ENCODE measurements around the gene TIMM10B. TPM values are rescaled to one million over a fixed set of nuclear protein-coding genes. Genes with fewer than 3 reads are reported as not detected.

The TIMM10B gene
- total and polyA plus RNA-seq, 4 donors = 16.1 to 31.9 (median 16.7) TPM

DNA sequence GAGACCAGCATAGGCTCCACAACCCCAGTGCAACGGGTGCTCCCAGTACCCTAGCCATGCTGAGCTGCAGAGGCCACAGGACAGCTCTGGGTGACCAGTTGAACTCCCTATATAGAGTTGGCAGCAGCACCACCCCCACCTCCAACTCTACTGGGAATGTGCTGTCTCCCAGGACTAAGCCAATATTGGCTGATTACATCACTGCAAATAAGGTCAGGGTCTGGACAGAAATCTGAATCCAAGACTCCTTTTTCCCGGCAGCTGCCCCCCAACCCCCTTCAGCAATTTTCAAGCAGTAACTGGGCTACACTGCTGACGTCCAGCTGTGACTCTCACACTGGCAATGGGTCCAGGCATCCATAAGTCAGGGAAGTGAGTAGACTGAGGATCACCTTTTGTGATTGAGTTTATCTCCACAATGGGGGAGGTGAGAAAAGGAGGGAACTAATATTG, 40.4 kb upstream of the TIMM10B start, which contains the start of gene HPX:
Gene HPX (minus strand): TSS at position 82 of the 453 bp plus-strand sequence. CDS start 24 bp downstream, at position 58.
- TF ChIP-seq YY1 (IDR thresholded peaks at IDR 0.05) = peak; percentile 73
- peak; percentile 49 for TF ChIP-seq NR2F2 (IDR thresholded peaks at IDR 0.05)
- TF ChIP-seq GABPA (IDR thresholded peaks at IDR 0.05 in 1 of 2, conservative IDR thresholded peaks at IDR 0.05 in 1 of 2) = peak in 1 of 2 donors; percentile 70
- TF ChIP-seq, protein P1, sequence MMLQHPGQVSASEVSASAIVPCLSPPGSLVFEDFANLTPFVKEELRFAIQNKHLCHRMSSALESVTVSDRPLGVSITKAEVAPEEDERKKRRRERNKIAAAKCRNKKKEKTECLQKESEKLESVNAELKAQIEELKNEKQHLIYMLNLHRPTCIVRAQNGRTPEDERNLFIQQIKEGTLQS (IDR thresholded peaks at IDR 0.05) = peak; percentile 91
- peak; percentile 44 to 93 for TF ChIP-seq EGR1 (IDR thresholded peaks at IDR 0.05; ENCODE audit: low read depth in 2 of 2)
- peak; percentile 87 for TF ChIP-seq FOXA2 (IDR thresholded peaks at IDR 0.05)
- TF ChIP-seq SP1 (IDR thresholded peaks at IDR 0.05) = peak; percentile 95
- peak; percentile 59 for TF ChIP-seq FOXA1 (IDR thresholded peaks at IDR 0.05)
- peak; percentile 76 to 87 for TF ChIP-seq JUND (IDR thresholded peaks at IDR 0.05)
- TF ChIP-seq HNF4A (conservative IDR thresholded peaks at IDR 0.05) = peak; percentile 88 to 90
- TF ChIP-seq, protein P2, sequence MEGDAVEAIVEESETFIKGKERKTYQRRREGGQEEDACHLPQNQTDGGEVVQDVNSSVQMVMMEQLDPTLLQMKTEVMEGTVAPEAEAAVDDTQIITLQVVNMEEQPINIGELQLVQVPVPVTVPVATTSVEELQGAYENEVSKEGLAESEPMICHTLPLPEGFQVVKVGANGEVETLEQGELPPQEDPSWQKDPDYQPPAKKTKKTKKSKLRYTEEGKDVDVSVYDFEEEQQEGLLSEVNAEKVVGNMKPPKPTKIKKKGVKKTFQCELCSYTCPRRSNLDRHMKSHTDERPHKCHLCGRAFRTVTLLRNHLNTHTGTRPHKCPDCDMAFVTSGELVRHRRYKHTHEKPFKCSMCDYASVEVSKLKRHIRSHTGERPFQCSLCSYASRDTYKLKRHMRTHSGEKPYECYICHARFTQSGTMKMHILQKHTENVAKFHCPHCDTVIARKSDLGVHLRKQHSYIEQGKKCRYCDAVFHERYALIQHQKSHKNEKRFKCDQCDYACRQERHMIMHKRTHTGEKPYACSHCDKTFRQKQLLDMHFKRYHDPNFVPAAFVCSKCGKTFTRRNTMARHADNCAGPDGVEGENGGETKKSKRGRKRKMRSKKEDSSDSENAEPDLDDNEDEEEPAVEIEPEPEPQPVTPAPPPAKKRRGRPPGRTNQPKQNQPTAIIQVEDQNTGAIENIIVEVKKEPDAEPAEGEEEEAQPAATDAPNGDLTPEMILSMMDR (IDR thresholded peaks at IDR 0.05; ENCODE audit: low read depth, low read length, missing input control) = no peak
- peak; percentile 92 to 96 for TF ChIP-seq RXRA (IDR thresholded peaks at IDR 0.05)
- peak; percentile 41 to 42 for TF ChIP-seq RAD21 (IDR thresholded peaks at IDR 0.05)
- TF ChIP-seq, protein P3, sequence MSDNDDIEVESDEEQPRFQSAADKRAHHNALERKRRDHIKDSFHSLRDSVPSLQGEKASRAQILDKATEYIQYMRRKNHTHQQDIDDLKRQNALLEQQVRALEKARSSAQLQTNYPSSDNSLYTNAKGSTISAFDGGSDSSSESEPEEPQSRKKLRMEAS (IDR thresholded peaks at IDR 0.05) = peak; percentile 88
- TF ChIP-seq HNF4G (IDR thresholded peaks at IDR 0.05) = peak; percentile 59
- TF ChIP-seq, protein P4, sequence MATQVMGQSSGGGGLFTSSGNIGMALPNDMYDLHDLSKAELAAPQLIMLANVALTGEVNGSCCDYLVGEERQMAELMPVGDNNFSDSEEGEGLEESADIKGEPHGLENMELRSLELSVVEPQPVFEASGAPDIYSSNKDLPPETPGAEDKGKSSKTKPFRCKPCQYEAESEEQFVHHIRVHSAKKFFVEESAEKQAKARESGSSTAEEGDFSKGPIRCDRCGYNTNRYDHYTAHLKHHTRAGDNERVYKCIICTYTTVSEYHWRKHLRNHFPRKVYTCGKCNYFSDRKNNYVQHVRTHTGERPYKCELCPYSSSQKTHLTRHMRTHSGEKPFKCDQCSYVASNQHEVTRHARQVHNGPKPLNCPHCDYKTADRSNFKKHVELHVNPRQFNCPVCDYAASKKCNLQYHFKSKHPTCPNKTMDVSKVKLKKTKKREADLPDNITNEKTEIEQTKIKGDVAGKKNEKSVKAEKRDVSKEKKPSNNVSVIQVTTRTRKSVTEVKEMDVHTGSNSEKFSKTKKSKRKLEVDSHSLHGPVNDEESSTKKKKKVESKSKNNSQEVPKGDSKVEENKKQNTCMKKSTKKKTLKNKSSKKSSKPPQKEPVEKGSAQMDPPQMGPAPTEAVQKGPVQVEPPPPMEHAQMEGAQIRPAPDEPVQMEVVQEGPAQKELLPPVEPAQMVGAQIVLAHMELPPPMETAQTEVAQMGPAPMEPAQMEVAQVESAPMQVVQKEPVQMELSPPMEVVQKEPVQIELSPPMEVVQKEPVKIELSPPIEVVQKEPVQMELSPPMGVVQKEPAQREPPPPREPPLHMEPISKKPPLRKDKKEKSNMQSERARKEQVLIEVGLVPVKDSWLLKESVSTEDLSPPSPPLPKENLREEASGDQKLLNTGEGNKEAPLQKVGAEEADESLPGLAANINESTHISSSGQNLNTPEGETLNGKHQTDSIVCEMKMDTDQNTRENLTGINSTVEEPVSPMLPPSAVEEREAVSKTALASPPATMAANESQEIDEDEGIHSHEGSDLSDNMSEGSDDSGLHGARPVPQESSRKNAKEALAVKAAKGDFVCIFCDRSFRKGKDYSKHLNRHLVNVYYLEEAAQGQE (IDR thresholded peaks at IDR 0.05) = peak; percentile 92
- peak; percentile 98 for TF ChIP-seq TAF1 (conservative IDR thresholded peaks at IDR 0.05)
- TF ChIP-seq, protein P5, sequence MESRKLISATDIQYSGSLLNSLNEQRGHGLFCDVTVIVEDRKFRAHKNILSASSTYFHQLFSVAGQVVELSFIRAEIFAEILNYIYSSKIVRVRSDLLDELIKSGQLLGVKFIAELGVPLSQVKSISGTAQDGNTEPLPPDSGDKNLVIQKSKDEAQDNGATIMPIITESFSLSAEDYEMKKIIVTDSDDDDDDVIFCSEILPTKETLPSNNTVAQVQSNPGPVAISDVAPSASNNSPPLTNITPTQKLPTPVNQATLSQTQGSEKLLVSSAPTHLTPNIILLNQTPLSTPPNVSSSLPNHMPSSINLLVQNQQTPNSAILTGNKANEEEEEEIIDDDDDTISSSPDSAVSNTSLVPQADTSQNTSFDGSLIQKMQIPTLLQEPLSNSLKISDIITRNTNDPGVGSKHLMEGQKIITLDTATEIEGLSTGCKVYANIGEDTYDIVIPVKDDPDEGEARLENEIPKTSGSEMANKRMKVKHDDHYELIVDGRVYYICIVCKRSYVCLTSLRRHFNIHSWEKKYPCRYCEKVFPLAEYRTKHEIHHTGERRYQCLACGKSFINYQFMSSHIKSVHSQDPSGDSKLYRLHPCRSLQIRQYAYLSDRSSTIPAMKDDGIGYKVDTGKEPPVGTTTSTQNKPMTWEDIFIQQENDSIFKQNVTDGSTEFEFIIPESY (IDR thresholded peaks at IDR 0.05) = peak; percentile 76
- H3K27ac ChIP-seq (ENCODE audit: low read depth in 1 of 2, low read length in 2 of 2) = peak within 1 kb of the TSS; percentile 83 to 89
- peak; percentile 61 for DNase-seq (ENCODE audit: low spot score)
- H3K9ac ChIP-seq (ENCODE audit: low read depth in 1 of 2, low read length in 2 of 2) = peak within 1 kb of the TSS; percentile 79 to 80
- H3K27me3 ChIP-seq (ENCODE audit: control insufficient read depth in 4 of 4, insufficient read depth in 4 of 4, low read length in 3 of 4) = no peaks in the 10 kb centered on the region
- 34% methylated on average over 3 of the region's 3 CpGs for WGBS
- no peaks in the 10 kb centered on the region for H3K9me3 ChIP-seq (ENCODE audit: control insufficient read depth in 4 of 4, low read length in 3 of 4)
- H3K4me3 ChIP-seq (ENCODE audit: low read depth in 1 of 3, low read length in 3 of 3) = peak within 1 kb of the TSS; percentile 66 to 98 (median 97)
- H3K36me3 ChIP-seq (ENCODE audit: control insufficient read depth in 4 of 4, insufficient read depth in 3 of 4, low read depth in 1 of 4, low read length in 3 of 4) = peaks cover 3 to 28% (median 18%) of the 10 kb centered on the region in 4 donors
- H3K4me1 ChIP-seq (ENCODE audit: control insufficient read depth in 4 of 4, insufficient read depth in 4 of 4, low read length in 3 of 4) = peaks cover 2 to 57% (median 36%) of the 10 kb centered on the region in 4 donors

Data from liver (tissue), 9 donors.